Activated naive CD4-positive, alpha-beta T cell treated with Interleukin-2 at 50 U/mL for 16 hours (primary cell): ENCODE results near the gene CTNNA2.
"Not testable (repeated sequence)": the region's sequence is repeated elsewhere in the genome, so short reads cannot be mapped to it uniquely, and the experiment has no call there.

Source experiments
- DNase-seq: peaks from one replicate; pipeline ENCODE4 v3.0.0-alpha.2; 2020

Gene CTNNA2

GRCh38 chr2:80113399-80113798 is 600.5 kb downstream of the CTNNA2 start:
- DNase-seq: no peak

GRCh38 chr2:80114812-80115211 is 602.0 kb downstream of the CTNNA2 start:
- no peak for DNase-seq

DNA sequence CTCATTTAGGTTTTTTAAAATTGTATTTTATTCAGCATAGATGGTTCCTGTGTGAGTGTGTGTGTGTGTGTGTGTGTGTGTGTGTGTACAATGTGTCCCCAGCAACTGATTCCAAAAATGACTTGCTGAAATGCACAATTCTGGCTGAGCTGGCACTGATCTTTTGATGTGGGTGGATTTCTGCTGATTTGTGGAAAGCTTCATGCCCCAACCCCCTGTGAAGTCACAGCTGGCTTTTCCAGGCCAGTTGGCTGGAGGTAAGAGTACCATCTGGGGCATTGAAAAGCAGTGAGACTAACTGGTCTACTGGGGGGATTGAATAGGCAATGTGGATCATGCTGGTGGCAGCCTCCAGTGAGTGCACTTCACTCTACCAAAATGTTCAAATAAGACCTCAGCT is 604.5 kb downstream of the CTNNA2 start:
- no peak for DNase-seq

DNA sequence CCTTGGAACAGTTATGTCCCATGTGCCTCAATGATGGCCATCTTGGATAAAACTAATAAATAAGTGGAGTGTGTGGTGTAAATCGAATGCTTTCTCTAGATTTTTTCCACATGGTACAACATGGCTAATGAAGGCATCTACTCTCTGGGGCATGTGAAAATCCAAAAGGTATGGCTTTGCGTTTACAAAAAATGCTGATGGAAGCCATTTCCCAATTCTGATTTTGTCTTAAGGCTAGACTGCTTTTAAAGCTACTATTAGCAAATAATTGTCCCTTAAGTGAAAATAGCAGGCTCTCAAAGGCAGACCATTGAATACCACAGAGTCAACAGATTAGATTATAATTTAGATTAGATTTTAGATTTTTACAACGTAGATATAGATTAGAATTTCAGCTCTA is 608.0 kb downstream of the CTNNA2 start:
- DNase-seq: no peak

GRCh38 chr2:80122675-80123074 is 609.8 kb downstream of the CTNNA2 start:
- no peak for DNase-seq

GRCh38 chr2:80126596-80127189 is 613.8 kb downstream of the CTNNA2 start:
- no peak for DNase-seq

DNA sequence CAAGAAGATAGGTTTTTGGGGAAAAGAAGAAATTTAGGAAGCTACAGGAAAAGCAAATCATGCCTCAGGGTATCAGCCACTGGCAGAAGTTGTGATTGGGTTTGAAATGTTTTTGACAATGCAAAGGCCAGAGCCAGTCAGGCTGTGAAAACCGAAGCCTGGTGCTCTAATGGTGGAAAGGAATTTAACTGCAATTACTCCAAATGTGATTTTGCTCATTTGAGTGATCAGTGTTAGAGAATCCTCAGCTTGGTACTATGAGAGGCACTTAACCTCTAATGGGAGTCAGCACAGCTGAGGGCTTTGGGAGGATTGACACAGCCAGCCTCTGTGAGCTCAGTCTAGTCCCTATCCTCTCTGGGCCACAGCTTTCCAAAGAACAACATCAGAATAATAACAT is 615.2 kb downstream of the CTNNA2 start:
- DNase-seq: no peak

DNA sequence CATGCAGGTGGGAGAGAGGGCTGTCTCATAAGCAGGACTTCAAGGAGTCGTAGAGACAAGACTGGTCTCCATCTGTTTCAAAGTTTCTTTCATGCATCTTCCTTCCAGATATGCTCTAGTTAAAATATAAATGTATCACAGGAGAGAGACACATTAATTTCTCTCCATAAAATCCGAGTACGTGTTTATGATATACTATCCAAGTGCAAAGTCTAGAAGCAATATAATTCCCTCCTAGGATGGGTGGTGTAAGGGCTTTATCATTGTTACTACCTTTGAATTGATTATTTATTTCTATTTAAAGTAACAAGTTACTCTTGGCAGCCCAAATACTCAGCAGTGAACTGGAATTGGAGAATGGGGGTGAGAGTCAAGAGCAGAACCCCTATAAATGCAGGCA is 619.4 kb downstream of the CTNNA2 start:
- no peak for DNase-seq

DNA sequence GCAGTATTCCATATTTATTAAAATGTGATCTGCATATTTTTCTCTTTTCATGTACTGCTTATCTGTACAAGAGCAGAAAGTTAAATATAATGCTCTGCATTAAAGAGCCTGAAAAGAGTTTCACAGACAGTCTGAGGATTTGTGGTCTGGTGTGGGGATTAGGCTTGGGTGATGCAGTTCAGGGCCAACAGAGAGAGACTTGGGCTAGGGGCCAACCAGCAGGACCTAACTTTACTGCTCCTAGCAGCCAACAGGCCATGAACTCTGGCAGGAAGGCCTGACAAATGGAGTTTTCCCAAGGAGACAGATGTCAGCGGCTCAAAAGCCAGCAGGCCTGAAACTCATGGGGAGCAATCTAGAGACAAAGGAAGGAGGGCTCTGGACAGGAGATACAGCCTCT is 622.1 kb downstream of the CTNNA2 start:
- no peak for DNase-seq

DNA sequence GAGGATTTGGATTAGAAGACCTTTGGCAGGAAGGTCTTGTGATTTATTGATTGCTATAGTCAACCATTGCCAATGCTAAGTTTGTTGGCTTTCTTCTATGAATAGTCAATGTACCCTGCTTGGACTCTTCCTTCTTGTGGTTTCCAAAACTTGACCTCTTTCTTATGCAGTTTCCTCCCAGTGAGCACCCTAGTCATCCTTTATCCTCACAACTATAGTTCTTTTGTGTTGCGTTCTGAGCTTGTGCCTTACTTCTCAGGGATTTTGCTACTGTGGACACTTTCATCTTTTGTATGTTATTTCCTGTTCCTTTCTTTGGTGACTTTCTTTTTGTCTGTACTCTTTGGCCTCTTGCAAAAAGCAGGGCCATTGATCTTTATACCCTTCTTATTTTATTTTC is 623.5 kb downstream of the CTNNA2 start:
- DNase-seq: no peak

GRCh38 chr2:80139001-80139400 is 626.1 kb downstream of the CTNNA2 start:
- no peak for DNase-seq

DNA sequence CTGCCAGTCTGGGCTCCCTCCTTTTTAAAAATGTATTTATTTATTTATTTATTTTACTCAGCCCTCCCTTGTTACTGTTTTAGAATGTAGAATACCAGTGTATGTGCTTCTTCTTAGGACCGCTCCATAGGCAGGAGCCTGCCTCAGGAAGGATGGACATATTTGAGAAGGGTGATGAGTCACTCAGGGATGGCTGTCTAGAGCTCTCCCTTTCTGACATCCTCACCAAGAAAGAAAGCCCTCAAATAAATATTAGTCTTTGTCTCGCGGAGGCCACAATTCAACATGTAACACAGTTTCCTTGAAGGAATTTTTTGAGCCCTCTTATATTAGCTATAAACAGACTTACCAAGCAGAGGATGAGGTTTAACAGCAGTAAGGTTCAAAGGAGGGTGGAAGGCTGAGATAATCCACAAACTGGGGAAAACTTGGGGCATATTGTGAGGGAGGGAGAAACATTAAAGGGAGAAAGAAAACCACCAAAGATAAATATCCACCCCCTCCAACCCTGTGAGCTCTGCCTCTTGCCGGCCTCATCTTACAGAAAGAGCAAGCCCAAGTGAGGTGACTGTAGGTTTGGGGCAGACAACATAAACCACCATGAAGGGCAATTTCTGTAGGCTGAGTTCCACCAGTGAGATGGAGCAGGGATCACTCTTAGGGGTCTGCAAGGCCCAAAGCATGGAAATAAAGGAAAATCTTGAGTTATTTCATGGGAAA is 628.3 kb downstream of the CTNNA2 start:
- DNase-seq: no peak

GRCh38 chr2:80145499-80145898 is 632.6 kb downstream of the CTNNA2 start:
- no peak for DNase-seq

DNA sequence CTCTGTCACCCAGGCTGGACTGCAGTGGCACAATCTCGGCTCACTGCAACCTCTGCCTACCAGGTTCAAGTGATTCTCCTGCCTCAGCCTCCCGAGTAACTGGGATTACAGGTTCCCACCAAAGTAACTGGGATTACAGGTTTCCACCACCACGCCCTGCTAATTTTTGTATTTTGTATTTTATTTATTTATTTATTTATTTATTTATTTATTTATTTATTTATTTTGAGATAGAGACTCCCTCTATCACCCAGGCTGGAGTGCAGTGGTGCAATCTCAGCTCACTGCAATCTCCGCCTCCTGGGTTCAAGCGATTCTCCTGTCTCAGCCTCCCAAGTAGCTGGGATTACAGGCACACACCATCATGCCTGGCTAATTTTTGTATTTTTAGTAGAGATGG is 633.9 kb downstream of the CTNNA2 start:
- DNase-seq: not testable (repeated sequence)

GRCh38 chr2:80147690-80148089 is 634.8 kb downstream of the CTNNA2 start:
- DNase-seq: no peak

DNA sequence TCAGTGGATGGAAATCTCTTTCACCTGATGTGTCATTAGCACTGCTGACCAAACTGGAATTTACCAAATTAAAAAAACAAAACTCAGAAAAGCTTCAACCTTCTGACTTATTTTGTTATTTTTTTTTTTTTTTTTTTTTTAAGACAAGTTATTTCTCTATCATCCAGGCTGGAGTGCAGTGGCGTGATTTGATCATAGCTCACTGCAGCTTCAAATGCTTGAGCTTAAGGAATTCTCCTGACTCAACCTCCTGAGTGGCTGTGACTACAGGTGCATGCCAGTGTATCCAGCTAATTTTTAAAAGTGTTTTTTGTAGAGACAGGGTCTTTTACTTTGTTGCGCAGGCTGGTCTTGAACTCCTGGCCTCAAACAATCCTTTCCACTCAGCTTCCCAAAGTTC is 636.1 kb downstream of the CTNNA2 start:
- no peak for DNase-seq

- no peak for DNase-seq
Observed at GRCh38 chr2:80149991-80150390, 637.1 kb downstream of the CTNNA2 start.

- no peak for DNase-seq
Observed at GRCh38 chr2:80151248-80151647, 638.4 kb downstream of the CTNNA2 start.

DNA sequence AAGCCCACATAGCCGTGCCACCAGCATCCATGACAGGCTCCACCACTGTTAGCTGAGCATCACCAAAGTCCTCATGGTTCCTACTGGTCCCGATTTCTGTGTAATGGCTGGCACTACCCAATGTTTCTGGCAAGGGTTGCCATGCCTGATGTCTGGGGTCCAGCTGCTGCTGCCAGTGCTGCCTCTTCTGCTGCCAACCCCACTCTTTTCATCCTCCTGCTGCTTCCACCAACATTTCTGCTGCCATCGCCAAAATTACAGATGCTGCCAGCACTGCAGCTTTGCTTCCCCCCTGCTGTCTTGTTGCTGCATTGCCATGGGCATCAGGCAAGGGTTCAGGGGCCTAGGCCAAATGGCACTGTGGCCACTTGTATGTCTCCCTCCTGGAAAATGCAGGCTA is 638.8 kb downstream of the CTNNA2 start:
- DNase-seq: no peak

DNA sequence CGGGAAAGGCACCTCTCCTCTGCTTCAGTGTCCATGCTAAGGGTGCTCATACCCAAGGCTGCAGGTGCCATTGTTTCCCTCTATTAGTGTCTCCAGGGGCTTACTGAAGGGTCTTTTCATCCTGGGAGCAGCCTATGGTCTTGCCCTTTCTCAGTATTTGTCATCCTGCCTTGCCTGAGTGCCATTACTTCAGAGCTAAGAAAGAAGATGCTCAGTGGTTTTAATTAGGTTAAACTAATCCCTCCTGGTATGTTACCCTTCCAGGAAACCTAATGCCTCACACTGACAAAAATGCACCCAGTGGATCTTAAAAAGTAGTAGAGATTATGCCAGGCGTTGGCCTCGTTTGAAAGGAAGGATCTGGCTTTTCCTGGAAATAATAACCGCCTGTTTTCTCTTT is 640.3 kb downstream of the CTNNA2 start:
- no peak for DNase-seq

GRCh38 chr2:80153768-80154167 is 640.9 kb downstream of the CTNNA2 start:
- DNase-seq: no peak

DNA sequence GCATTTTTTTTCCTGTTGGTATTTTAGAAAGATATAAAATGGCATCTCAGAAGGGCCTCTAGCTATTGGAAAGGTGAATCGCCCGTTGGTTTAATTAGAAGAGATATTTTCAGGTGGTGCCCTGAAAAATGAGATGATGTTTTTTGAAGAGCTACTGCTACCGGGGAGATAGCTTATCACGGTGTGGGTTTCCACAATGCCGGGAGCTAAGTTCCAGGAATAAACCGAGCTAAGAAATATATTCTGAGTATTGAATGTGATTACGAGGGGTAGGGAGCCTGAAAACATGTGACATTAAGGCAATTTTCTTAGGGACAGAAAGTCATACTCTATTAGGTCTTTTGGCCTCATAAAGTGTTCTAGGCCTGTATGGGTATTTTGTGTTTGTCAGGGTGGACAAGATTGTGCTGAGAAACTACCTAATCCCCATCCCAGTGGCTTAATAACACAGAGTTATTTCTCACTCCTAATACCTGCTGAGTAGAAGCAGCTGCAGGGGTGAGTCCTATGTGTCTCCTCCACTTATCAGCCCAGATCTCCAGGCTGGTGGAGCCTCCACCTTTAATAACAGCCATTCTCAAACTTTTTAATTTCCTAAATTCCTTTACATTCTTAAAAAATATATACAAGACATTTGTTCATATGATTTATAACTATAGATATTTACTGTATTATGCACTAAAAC is 641.5 kb downstream of the CTNNA2 start:
- no peak for DNase-seq

GRCh38 chr2:80164375-80164774 is 651.5 kb downstream of the CTNNA2 start:
- DNase-seq: no peak

DNA sequence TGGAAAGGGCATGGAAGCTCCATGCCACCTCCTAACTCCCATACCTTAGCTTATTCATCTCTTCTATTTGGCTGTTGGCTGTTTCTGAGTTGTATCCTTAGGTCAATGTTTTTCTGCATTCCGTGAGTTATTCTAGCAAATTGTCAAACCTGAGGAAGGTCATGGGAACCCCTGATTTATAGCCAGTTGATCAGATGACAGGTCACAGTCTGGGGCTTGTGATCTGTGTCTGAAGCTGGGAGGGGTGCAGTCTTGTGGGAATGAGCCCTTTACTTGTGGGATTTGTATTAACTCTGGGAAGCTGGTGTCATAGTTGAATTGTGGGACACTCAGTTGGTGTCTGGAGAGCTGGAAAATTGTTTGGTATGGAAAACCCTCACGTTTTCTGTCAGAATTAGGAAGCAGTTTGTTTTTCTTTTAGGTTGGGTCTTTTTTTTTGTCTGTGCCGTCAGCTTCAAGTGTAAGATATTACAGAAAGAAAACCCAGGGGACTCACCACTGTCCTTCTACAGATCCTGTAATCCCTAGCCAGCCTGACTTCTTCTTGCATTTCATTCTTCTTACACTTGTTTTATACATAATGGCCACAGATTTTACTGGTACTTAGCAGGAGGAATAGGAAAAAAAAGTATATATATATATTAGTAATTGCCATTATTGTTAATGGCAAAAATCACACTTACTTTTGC is 653.8 kb downstream of the CTNNA2 start:
- no peak for DNase-seq
